Measurements from ENCODE around the gene LY6G5C. TPM values are rescaled to one million over a fixed set of nuclear protein-coding genes. Genes with fewer than 3 reads are reported as not detected.

LY6G5C gene
- total and polyA plus RNA-seq, 4 donors: 0.40 to 13.1 (median 5.9) TPM

GRCh38 chr6:31706599-31706998 is 25.7 kb upstream of the LY6G5C start, which contains the start of gene LY6G6F:
Gene LY6G6F, plus strand, starts transcription at chr6:31706866. Its CDS starts 41 bp downstream, at chr6:31706907.
- no peak for DNase-seq (ENCODE audit: low read depth in 4 of 6, low spot score in 6 of 6)
- 88% methylated on average over 2 of the region's 3 CpGs for WGBS (ENCODE audit: insufficient coverage)
- H3K9me3 ChIP-seq (ENCODE audit: control insufficient read depth, insufficient read depth, low read length): no peaks in the 10 kb centered on the region
- no peak within 1 kb of the TSS for H3K4me3 ChIP-seq (ENCODE audit: low read depth, low read length)
- H3K4me1 ChIP-seq (ENCODE audit: control insufficient read depth, insufficient read depth, low read length): peaks cover 14% of the 10 kb centered on the region
- no peaks in the 10 kb centered on the region for H3K36me3 ChIP-seq (ENCODE audit: control insufficient read depth, insufficient read depth, low read length)
- no peak within 1 kb of the TSS for H3K27ac ChIP-seq (ENCODE audit: low read depth, low read length)
- H3K27me3 ChIP-seq (ENCODE audit: control insufficient read depth, insufficient read depth, low read length): no peaks in the 10 kb centered on the region

GRCh38 chr6:31705931-31706330 is 25.1 kb upstream of the LY6G5C start:
- Histone ChIP-seq H3K36me3 (ENCODE audit: control insufficient read depth, insufficient read depth, low read length) (peaks cover 3% of the 10 kb centered on the region), H3K27ac (ENCODE audit: low read depth, low read length) (no peak overlapping the region), H3K4me3 (ENCODE audit: low read depth, low read length) (no peak overlapping the region), H3K4me1 (ENCODE audit: control insufficient read depth, insufficient read depth, low read length) (peaks cover 19% of the 10 kb centered on the region), H3K27me3 (ENCODE audit: control insufficient read depth, insufficient read depth, low read length) (no peaks in the 10 kb centered on the region), H3K9me3 (ENCODE audit: control insufficient read depth, insufficient read depth, low read length) (no peaks in the 10 kb centered on the region)
- no peak for DNase-seq (ENCODE audit: low read depth in 4 of 6, low spot score in 6 of 6)
- no CpG with 5 or more reads among the region's 6 CpGs for WGBS (ENCODE audit: insufficient coverage)

- Histone ChIP-seq H3K4me3 (ENCODE audit: low read depth, low read length) (peak within 1 kb of the TSS; percentile 100), H3K4me1 (ENCODE audit: control insufficient read depth, insufficient read depth, low read length) (peaks cover 22% of the 10 kb centered on the region), H3K9me3 (ENCODE audit: control insufficient read depth, insufficient read depth, low read length) (no peaks in the 10 kb centered on the region), H3K27me3 (ENCODE audit: control insufficient read depth, insufficient read depth, low read length) (no peaks in the 10 kb centered on the region), H3K36me3 (ENCODE audit: control insufficient read depth, insufficient read depth, low read length) (peaks cover 20% of the 10 kb centered on the region), H3K27ac (ENCODE audit: low read depth, low read length) (peak within 1 kb of the TSS; percentile 100)
- DNase-seq (ENCODE audit: low read depth in 4 of 6, low spot score in 6 of 6): peak; percentile 95 to 100 (median 98)
- WGBS (ENCODE audit: insufficient coverage): 2% methylated on average over 54 of the region's 54 CpGs
Measured at GRCh38 chr6:31702819-31703716, 22.2 kb upstream of the LY6G5C start, which contains the start of gene ABHD16A. Gene ABHD16A, minus strand, starts transcription at chr6:31703324. Its CDS starts 43 bp downstream, at chr6:31703281.

DNA sequence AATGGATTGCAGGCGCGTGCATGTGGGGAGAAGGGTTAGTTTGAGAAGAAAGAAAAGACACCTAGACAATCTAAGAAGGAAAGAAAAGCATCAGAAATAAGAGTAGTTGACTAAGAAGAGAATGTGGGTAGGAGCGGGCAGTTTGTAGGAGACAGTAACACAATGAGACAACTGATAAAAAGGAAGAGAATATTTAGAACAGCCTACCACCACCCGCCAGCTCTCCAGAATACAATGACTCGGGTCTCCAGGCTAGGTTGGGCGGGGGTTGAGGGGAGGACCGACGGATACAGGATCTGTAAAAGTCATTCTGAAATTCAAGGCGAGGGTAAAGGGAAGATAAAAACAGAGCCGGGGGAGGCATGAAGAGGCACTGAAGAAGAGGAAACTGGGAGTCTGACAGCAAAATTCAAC is 21.5 kb upstream of the LY6G5C start:
- Histone ChIP-seq H3K4me1 (ENCODE audit: control insufficient read depth, insufficient read depth, low read length) (peaks cover 22% of the 10 kb centered on the region), H3K27me3 (ENCODE audit: control insufficient read depth, insufficient read depth, low read length) (no peaks in the 10 kb centered on the region), H3K9me3 (ENCODE audit: control insufficient read depth, insufficient read depth, low read length) (no peaks in the 10 kb centered on the region), H3K27ac (ENCODE audit: low read depth, low read length) (peak overlapping the region; percentile 100), H3K4me3 (ENCODE audit: low read depth, low read length) (peak overlapping the region; percentile 100), H3K36me3 (ENCODE audit: control insufficient read depth, insufficient read depth, low read length) (peaks cover 23% of the 10 kb centered on the region)
- 0% methylated on average over 4 of the region's 10 CpGs for WGBS (ENCODE audit: insufficient coverage)
- no peak for DNase-seq (ENCODE audit: low read depth in 4 of 6, low spot score in 6 of 6)

DNA sequence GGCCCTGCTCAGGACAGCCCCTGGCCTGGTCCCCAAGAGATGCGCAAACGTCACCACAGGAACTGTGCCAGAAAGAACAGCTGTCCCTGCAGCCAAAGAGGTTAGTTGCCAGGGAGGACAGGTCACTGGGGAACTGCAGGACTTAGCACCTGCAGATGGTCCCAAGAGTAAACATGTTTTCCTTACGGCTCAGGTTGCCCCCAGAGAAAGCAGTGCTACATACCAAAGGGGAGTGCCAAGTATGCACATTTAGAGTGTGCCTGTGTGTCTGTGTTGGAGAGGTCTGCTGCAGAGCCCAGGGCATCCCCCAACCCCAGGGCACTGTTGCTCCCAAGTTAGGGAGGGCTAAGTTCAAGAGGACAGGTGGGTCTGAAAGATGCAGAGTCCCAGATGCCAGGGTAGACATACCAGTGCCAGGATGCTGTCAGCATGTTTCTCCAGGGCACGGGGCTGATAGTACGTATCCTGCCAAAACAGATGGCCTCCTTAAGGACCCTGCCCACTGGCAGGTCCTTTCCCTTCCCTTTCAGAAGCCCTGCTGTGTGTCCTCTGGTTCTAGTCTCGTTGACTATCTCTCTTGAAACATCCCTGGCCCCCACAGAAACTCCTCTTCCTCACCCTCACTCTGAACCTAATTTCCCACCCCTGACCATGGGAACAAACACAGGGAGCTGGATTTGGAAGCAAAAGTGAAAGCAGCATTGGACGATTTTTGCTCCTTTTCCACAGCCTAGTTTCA is 21.0 kb upstream of the LY6G5C start:
- Histone ChIP-seq H3K27me3 (ENCODE audit: control insufficient read depth, insufficient read depth, low read length) (no peaks in the 10 kb centered on the region), H3K4me3 (ENCODE audit: low read depth, low read length) (peak overlapping the region; percentile 100), H3K9me3 (ENCODE audit: control insufficient read depth, insufficient read depth, low read length) (no peaks in the 10 kb centered on the region), H3K4me1 (ENCODE audit: control insufficient read depth, insufficient read depth, low read length) (peaks cover 22% of the 10 kb centered on the region), H3K27ac (ENCODE audit: low read depth, low read length) (peak overlapping the region; percentile 100), H3K36me3 (ENCODE audit: control insufficient read depth, insufficient read depth, low read length) (peaks cover 26% of the 10 kb centered on the region)
- DNase-seq (ENCODE audit: low read depth in 4 of 6, low spot score in 6 of 6): peak in 2 of 6 donors; percentile 8 to 39
- 20% methylated on average over 6 of the region's 7 CpGs for WGBS (ENCODE audit: insufficient coverage)

GRCh38 chr6:31700740-31701401 is 20.0 kb upstream of the LY6G5C start:
- H3K4me3 ChIP-seq (ENCODE audit: low read depth, low read length): no peak overlapping the region
- DNase-seq (ENCODE audit: low read depth in 4 of 6, low spot score in 6 of 6): no peak
- no peak overlapping the region for H3K27ac ChIP-seq (ENCODE audit: low read depth, low read length)

GRCh38 chr6:31697555-31697954 is 16.7 kb upstream of the LY6G5C start:
- WGBS (ENCODE audit: insufficient coverage): 67% methylated on average over 1 of the region's 3 CpGs
- H3K9me3 ChIP-seq (ENCODE audit: control insufficient read depth, insufficient read depth, low read length): no peaks in the 10 kb centered on the region
- peaks cover 67% of the 10 kb centered on the region for H3K36me3 ChIP-seq (ENCODE audit: control insufficient read depth, insufficient read depth, low read length)
- no peak overlapping the region for H3K4me3 ChIP-seq (ENCODE audit: low read depth, low read length)
- no peaks in the 10 kb centered on the region for H3K27me3 ChIP-seq (ENCODE audit: control insufficient read depth, insufficient read depth, low read length)
- H3K27ac ChIP-seq (ENCODE audit: low read depth, low read length): no peak overlapping the region
- peaks cover 14% of the 10 kb centered on the region for H3K4me1 ChIP-seq (ENCODE audit: control insufficient read depth, insufficient read depth, low read length)
- no peak for DNase-seq (ENCODE audit: low read depth in 4 of 6, low spot score in 6 of 6)

More at GRCh38 chr6:31700740-31701401, 20.0 kb upstream of the LY6G5C start:
- peaks cover 22% of the 10 kb centered on the region for H3K4me1 ChIP-seq (ENCODE audit: control insufficient read depth, insufficient read depth, low read length)
- peaks cover 36% of the 10 kb centered on the region for H3K36me3 ChIP-seq (ENCODE audit: control insufficient read depth, insufficient read depth, low read length)
- no peaks in the 10 kb centered on the region for H3K9me3 ChIP-seq (ENCODE audit: control insufficient read depth, insufficient read depth, low read length)
- H3K27me3 ChIP-seq (ENCODE audit: control insufficient read depth, insufficient read depth, low read length): no peaks in the 10 kb centered on the region
- 100% methylated on average over 1 of the region's 5 CpGs for WGBS (ENCODE audit: insufficient coverage)

DNA sequence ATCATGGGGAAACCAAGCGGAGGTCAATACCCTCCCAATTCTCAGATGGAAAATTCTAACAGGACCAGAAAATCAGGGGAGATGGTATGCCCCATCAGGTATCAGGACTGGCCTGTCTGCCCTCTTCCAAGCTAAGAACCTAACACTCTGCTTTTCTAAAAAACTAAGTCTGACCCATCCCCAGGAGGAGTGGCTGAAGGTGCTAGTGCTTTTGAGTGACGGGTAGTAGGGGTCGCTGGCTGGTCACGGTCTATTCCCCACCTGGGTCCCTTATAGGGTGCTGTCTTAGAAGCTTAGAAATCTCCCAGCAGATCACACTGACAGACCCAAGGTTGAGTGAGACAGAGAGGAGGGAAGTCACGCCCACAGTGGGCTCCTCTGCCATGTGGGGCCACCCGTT is 12.7 kb upstream of the LY6G5C start:
- Histone ChIP-seq H3K36me3 (ENCODE audit: control insufficient read depth, insufficient read depth, low read length) (peaks cover 85% of the 10 kb centered on the region), H3K4me1 (ENCODE audit: control insufficient read depth, insufficient read depth, low read length) (no peaks in the 10 kb centered on the region), H3K9me3 (ENCODE audit: control insufficient read depth, insufficient read depth, low read length) (no peaks in the 10 kb centered on the region), H3K27ac (ENCODE audit: low read depth, low read length) (no peak overlapping the region), H3K4me3 (ENCODE audit: low read depth, low read length) (no peak overlapping the region), H3K27me3 (ENCODE audit: control insufficient read depth, insufficient read depth, low read length) (no peaks in the 10 kb centered on the region)
- 80% methylated on average over 1 of the region's 6 CpGs for WGBS (ENCODE audit: insufficient coverage)
- DNase-seq (ENCODE audit: low read depth in 4 of 6, low spot score in 6 of 6): no peak

GRCh38 chr6:31692886-31693285 is 12.0 kb upstream of the LY6G5C start:
- WGBS (ENCODE audit: insufficient coverage): 88% methylated on average over 9 of the region's 9 CpGs
- H3K4me1 ChIP-seq (ENCODE audit: control insufficient read depth, insufficient read depth, low read length): no peaks in the 10 kb centered on the region
- no peak for DNase-seq (ENCODE audit: low read depth in 4 of 6, low spot score in 6 of 6)
- peaks cover 89% of the 10 kb centered on the region for H3K36me3 ChIP-seq (ENCODE audit: control insufficient read depth, insufficient read depth, low read length)
- no peaks in the 10 kb centered on the region for H3K9me3 ChIP-seq (ENCODE audit: control insufficient read depth, insufficient read depth, low read length)
- H3K27ac ChIP-seq (ENCODE audit: low read depth, low read length): no peak overlapping the region
- no peaks in the 10 kb centered on the region for H3K27me3 ChIP-seq (ENCODE audit: control insufficient read depth, insufficient read depth, low read length)
- H3K4me3 ChIP-seq (ENCODE audit: low read depth, low read length): no peak overlapping the region

All from spinal cord (tissue), 10 donors.